ENCODE measurements around the gene LDLRAD3. TPM values are rescaled to one million over a fixed set of nuclear protein-coding genes. Genes with fewer than 3 reads are reported as not detected.
"Not testable (repeated sequence)": the region's sequence is repeated elsewhere in the genome, so short reads cannot be mapped to it uniquely, and the experiment has no call there.

The LDLRAD3 gene
- total RNA-seq, 1 donor, result 10.5 TPM

DNA sequence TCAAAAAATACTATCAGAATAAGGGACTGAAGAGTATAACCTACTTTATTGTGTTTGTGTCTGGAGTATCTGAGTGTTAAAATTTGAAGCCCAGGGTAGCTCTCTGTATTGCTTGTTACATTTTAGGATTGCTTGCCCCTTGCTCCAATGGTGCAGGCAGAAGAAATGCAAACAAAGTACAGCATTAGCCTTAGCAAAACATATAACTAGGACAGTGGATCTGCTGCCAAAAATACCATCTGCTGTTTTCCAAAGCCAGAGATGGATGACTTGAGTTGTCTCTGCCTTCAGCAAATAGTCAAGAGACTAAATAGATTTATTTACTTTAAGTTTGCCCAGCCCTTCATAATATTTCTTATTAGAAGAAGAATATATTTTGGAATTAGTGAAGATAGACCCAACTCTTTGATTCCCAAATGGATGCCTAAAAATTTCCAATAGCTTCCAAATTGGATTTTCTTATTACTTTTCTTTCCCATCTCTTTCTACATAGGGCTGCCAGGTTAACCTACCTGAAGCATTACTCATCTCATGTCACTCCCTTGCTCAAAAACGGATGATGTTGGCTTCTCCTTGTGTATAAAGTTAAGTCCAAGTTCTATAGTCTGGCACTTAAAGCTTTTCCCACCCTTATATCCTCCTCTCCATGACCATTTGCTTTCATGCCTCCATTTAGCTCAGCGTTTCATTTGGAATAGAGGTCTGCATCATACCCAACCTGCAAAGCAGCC, 66.3 kb downstream of the LDLRAD3 start:
- no peaks in the 10 kb centered on the region for H3K27me3 ChIP-seq (ENCODE audit: insufficient read depth, low read length)
- H3K4me1 ChIP-seq (ENCODE audit: insufficient read depth, low read length), result peaks cover 40% of the 10 kb centered on the region
- H3K9me3 ChIP-seq (ENCODE audit: low read depth, low read length), result no peaks in the 10 kb centered on the region
- peak; percentile 77 for DNase-seq (ENCODE audit: insufficient read length, low spot score, missing footprints)
- H3K4me2 ChIP-seq (ENCODE audit: insufficient read depth, low read length), result peak overlapping the region; percentile 64
- no peak overlapping the region for H2AFZ ChIP-seq (ENCODE audit: low read length)
- H3K27ac ChIP-seq (ENCODE audit: low read depth, low read length), result peak overlapping the region; percentile 60
- H4K20me1 ChIP-seq (ENCODE audit: insufficient read depth, low read length), result no peaks in the 10 kb centered on the region
- peak overlapping the region; percentile 19 for H3K4me3 ChIP-seq (ENCODE audit: insufficient read depth, low read length)
- H3K36me3 ChIP-seq (ENCODE audit: insufficient read depth, low read length), result no peaks in the 10 kb centered on the region
- no peak for TF ChIP-seq CTCF (IDR thresholded peaks at IDR 0.05; ENCODE audit: extremely low read depth, low read depth, low read length)
- H3K79me2 ChIP-seq (ENCODE audit: insufficient read depth, low read length), result peaks cover 26% of the 10 kb centered on the region

DNA sequence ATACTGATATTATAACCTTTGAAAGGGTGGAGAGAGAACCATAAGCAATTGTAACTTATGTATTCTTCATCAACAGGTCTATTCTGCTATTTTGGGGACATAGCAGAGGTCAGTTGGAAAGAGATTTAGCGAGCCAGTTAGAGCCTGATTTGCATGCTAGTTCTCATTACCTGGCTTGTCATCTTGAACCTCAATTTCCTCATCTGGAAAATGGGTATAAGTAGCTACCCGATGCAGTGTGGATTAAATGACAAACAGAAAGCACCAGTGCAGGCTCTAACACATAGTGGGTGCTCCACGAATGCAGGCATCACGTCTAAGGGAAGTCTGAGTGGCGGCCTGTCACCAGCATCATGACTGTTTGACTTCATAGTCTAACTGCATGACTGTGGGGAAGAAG, 67.7 kb downstream of the LDLRAD3 start:
- Histone ChIP-seq H3K27ac (ENCODE audit: low read depth, low read length) (no peak overlapping the region), H3K4me3 (ENCODE audit: insufficient read depth, low read length) (no peak overlapping the region), H3K36me3 (ENCODE audit: insufficient read depth, low read length) (no peaks in the 10 kb centered on the region), H3K4me1 (ENCODE audit: insufficient read depth, low read length) (peaks cover 50% of the 10 kb centered on the region), H4K20me1 (ENCODE audit: insufficient read depth, low read length) (no peaks in the 10 kb centered on the region), H3K9me3 (ENCODE audit: low read depth, low read length) (no peaks in the 10 kb centered on the region), H3K79me2 (ENCODE audit: insufficient read depth, low read length) (peaks cover 24% of the 10 kb centered on the region), H2AFZ (ENCODE audit: low read length) (no peak overlapping the region), H3K4me2 (ENCODE audit: insufficient read depth, low read length) (no peak overlapping the region), H3K27me3 (ENCODE audit: insufficient read depth, low read length) (no peaks in the 10 kb centered on the region)
- no peak for TF ChIP-seq CTCF (IDR thresholded peaks at IDR 0.05; ENCODE audit: extremely low read depth, low read depth, low read length)
- DNase-seq (ENCODE audit: insufficient read length, low spot score, missing footprints), result no peak

- H4K20me1 ChIP-seq (ENCODE audit: insufficient read depth, low read length), result no peaks in the 10 kb centered on the region
- no peaks in the 10 kb centered on the region for H3K36me3 ChIP-seq (ENCODE audit: insufficient read depth, low read length)
- H3K9me3 ChIP-seq (ENCODE audit: low read depth, low read length), result no peaks in the 10 kb centered on the region
- no peaks in the 10 kb centered on the region for H3K27me3 ChIP-seq (ENCODE audit: insufficient read depth, low read length)
- H2AFZ ChIP-seq (ENCODE audit: low read length), result no peak overlapping the region
- H3K27ac ChIP-seq (ENCODE audit: low read depth, low read length), result peak overlapping the region; percentile 31
- no peak for DNase-seq (ENCODE audit: insufficient read length, low spot score, missing footprints)
- TF ChIP-seq CTCF (IDR thresholded peaks at IDR 0.05; ENCODE audit: extremely low read depth, low read depth, low read length), result no peak
- H3K4me2 ChIP-seq (ENCODE audit: insufficient read depth, low read length), result peak overlapping the region; percentile 60
- peaks cover 52% of the 10 kb centered on the region for H3K4me1 ChIP-seq (ENCODE audit: insufficient read depth, low read length)
- peaks cover 21% of the 10 kb centered on the region for H3K79me2 ChIP-seq (ENCODE audit: insufficient read depth, low read length)
- peak overlapping the region; percentile 37 for H3K4me3 ChIP-seq (ENCODE audit: insufficient read depth, low read length)
Measured at GRCh38 chr11:36012455-36012854, 68.6 kb downstream of the LDLRAD3 start.

DNA sequence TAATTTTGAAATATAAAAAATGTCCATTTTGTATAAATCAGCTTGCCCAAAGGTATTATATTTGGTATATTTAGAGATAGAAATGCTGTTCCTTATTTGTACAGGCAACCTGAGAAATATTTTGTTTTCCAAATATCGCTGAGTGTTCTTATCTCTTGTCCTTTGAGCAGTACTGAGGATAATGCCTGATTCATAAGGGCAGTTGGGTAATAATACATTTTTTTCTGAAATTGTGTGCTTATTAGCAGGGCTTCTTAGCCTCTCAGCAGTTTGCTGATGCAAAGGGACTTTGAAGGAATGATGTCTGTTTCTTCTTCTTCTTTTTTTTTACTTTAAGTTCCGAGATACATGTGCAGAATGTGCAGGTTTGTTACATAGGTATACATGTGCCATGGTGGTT, 69.1 kb downstream of the LDLRAD3 start:
- Histone ChIP-seq H3K4me2 (ENCODE audit: insufficient read depth, low read length) (peak overlapping the region; percentile 60), H3K4me3 (ENCODE audit: insufficient read depth, low read length) (peak overlapping the region; percentile 37), H3K27ac (ENCODE audit: low read depth, low read length) (peak overlapping the region; percentile 31), H3K36me3 (ENCODE audit: insufficient read depth, low read length) (no peaks in the 10 kb centered on the region), H2AFZ (ENCODE audit: low read length) (no peak overlapping the region), H3K4me1 (ENCODE audit: insufficient read depth, low read length) (peaks cover 50% of the 10 kb centered on the region), H3K27me3 (ENCODE audit: insufficient read depth, low read length) (no peaks in the 10 kb centered on the region), H3K9me3 (ENCODE audit: low read depth, low read length) (no peaks in the 10 kb centered on the region), H3K79me2 (ENCODE audit: insufficient read depth, low read length) (peaks cover 17% of the 10 kb centered on the region), H4K20me1 (ENCODE audit: insufficient read depth, low read length) (no peaks in the 10 kb centered on the region)
- no peak for TF ChIP-seq CTCF (IDR thresholded peaks at IDR 0.05; ENCODE audit: extremely low read depth, low read depth, low read length)
- no peak for DNase-seq (ENCODE audit: insufficient read length, low spot score, missing footprints)

DNA sequence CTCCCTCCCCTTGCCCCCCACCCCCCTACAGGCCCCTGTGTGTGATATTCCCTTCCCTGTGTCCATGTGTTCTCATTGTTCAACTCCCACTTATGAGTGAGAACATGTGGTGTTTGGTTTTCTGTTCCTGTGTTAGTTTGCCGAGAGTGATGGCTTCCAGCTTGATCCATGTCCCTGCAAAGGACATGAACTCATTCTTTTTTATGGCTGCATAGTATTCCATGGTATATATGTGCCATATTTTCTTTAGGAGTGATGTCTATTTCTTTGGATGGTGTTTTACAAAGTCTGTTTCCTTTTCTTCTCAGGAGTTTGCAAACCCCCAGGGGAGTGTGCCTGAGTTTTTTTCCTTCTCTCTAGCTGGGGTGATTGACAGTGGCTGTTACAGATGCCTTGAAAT, 69.6 kb downstream of the LDLRAD3 start:
- H3K79me2 ChIP-seq (ENCODE audit: insufficient read depth, low read length), result peaks cover 17% of the 10 kb centered on the region
- not testable (repeated sequence) for H3K27ac ChIP-seq (ENCODE audit: low read depth, low read length); DNase-seq (ENCODE audit: insufficient read length, low spot score, missing footprints)

More for the DNA sequence above, 69.6 kb downstream of the LDLRAD3 start:
- H2AFZ ChIP-seq (ENCODE audit: low read length); H3K27me3 ChIP-seq (ENCODE audit: insufficient read depth, low read length); H3K4me2 ChIP-seq (ENCODE audit: insufficient read depth, low read length); H3K36me3 ChIP-seq (ENCODE audit: insufficient read depth, low read length); H4K20me1 ChIP-seq (ENCODE audit: insufficient read depth, low read length); H3K9me3 ChIP-seq (ENCODE audit: low read depth, low read length); H3K4me3 ChIP-seq (ENCODE audit: insufficient read depth, low read length): not testable (repeated sequence)
- H3K4me1 ChIP-seq (ENCODE audit: insufficient read depth, low read length), result peaks cover 46% of the 10 kb centered on the region

Measured in osteoblast (primary cell).